ENCODE results near the gene CPAMD8.
"Not testable (repeated sequence)": the region's sequence is repeated elsewhere in the genome, so short reads cannot be mapped to it uniquely, and the experiment has no call there.

The CPAMD8 gene

DNA sequence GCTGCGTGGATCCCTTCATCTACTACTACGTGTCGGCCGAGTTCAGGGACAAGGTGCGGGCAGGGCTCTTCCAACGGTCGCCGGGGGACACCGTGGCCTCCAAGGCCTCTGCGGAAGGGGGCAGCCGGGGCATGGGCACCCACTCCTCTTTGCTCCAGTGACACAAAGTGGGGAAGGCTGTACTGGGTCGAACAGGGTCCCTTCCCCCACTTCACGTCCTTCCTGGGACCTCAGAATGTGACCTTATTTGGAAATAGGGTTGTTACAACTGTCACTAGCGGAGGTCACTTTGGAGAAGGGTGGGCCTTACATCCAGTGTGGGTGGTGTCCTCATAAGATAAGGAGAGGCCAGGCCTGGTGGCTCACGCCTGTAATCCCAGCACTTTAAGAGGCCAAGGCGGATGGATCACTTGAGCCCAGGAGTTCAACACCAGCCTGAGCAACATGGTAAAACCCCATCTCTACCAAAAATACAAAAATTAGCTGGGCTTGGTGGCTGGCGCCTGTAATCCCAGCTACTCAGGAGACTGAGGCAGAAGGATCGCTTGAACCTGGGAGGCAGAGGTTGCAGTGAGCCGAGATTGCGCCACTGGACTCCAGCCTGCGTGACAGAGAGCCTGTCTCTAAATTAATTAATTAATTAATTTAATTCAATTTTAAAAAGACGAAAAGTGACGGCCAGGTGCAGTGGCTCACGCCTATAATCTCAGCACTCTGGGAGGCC lies 136.0 kb downstream of the CPAMD8 start:
- no peak for DNase-seq

DNA sequence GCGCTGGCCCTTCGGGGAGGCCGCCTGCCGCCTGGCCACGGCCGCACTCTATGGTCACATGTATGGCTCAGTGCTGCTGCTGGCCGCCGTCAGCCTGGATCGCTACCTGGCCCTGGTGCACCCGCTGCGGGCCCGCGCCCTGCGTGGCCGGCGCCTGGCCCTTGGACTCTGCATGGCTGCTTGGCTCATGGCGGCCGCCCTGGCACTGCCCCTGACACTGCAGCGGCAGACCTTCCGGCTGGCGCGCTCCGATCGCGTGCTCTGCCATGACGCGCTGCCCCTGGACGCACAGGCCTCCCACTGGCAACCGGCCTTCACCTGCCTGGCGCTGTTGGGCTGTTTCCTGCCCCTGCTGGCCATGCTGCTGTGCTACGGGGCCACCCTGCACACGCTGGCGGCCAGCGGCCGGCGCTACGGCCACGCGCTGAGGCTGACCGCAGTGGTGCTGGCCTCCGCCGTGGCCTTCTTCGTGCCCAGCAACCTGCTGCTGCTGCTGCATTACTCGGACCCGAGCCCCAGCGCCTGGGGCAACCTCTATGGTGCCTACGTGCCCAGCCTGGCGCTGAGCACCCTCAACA lies 136.6 kb downstream of the CPAMD8 start:
- no peak for DNase-seq

DNA sequence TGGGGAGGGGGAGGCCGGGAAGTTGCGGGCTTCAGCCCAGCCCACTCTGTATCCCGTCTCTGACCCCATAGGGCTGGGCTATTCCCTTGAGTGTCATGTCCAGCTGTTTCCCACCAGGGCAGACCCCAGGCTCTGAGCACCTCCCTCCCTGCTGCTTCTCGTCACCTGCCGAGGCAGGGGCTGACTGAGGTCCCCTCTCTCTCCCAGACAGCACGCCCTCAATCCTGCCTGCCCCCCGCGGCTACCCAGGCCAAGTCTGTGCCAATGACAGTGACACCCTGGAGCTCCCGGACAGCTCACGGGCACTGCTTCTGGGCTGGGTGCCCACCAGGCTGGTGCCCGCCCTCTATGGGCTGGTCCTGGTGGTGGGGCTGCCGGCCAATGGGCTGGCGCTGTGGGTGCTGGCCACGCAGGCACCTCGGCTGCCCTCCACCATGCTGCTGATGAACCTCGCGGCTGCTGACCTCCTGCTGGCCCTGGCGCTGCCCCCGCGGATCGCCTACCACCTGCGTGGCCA lies 137.2 kb downstream of the CPAMD8 start:
- DNase-seq, result no peak

DNA sequence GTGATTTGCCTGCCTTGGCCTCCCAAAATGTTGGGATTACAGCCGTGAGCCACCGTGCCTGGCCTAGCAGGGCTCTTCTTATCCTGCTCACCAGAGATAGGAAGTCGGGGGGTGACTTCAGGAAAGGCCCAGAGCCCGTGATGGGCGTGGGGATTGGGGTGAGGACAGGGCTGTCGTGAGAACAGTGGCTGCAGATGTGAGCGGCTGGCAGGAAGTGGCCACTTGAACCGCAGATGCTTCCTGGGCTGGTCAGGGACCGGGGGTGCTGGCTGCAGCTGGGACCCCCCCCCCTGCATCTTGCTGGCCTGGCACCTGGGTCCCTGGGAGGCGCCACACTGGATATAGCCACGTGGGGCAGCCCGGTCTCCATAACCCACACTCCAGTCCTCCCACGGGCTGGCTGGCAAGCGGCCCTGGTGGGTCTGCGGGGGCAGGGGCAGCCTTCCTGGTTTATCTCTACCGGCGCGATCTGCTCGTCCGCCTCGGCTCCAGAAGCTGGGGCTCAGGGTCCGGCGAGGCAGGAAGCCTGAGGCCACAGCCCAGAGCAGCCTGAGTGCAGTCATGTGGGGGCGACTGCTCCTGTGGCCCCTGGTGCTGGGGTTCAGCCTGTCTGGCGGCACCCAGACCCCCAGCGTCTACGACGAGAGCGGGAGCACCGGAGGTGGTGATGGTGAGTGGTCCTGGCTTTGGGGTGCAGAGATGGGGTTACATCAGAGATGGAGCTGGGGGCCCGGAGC lies 137.8 kb downstream of the CPAMD8 start, which contains the start of gene F2RL3:
Gene F2RL3, plus strand, starts transcription at position 371 of the 737 bp plus-strand sequence. Its CDS starts 191 bp downstream, at position 562.
- DNase-seq, result no peak

DNA sequence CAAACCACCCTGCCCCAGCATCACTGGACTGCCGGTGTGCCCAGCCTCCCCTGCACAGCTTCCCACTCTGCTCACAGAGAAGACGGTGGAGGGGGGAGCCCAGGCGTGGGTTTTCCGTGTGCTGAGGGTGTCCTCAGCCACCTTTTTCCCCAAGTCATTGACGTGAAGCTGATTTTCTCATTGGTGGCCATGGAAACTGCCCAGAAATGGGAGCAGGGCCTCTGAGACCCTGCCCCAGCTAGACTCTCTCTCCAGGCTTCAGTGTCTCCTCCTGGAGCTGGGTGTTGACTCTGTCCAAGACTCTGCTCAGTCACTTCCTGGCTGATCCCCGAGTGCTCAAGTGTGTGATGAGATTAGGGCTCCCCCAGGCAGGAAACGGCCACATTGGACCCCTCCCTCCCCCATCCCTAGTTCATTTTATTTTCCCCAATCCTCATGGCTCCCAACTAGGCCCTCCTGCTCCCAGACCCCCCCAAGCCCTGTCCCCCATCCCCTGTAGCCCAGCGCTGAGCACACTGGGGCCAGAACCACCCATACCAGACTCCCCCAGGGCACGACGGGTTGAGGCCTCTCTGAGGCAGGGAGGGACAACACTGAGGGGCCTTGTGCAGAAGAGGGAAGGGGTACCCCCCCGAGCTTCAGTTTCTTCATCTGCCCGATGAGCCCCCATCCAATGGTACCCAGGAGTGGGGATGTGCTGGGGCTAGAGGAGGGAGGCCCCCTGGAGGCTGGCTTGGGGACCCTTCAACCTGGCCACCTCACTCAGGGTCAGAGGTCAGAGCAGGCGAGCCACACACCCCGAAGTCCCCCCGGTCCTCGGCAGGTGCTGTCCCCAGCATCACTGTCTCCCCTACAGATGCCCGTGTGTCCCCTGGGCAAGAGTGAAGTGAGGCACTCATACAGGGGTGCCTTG lies 139.0 kb downstream of the CPAMD8 start:
- no peak for DNase-seq

DNA sequence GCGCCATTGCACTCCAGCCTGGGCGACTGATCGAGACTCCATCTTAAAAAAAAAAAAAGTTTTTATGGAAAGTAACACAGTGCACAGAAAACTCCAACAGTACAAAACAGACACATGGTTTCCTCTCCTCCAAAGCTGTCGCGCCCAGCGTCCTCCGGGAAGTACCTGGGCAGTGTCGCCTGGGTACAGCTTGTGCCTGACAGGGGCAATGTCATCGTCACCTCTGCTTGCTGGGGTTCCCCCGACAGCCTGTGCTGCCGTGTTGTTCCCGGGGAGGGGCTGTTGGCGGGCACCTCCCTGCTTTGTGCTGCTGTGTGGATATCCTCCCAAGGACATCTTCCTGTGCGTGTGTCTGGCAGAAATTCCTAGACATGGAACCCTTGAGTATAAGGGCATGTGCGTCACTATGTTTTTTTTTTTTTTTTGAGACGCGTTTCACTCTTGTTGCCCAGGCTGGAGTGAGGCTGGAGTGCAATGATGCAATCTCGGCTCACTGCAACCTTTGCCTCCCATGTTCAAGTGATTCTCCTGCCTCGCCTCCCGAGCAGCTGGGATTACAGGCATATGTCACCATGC lies 140.2 kb downstream of the CPAMD8 start:
- DNase-seq, result no peak

DNA sequence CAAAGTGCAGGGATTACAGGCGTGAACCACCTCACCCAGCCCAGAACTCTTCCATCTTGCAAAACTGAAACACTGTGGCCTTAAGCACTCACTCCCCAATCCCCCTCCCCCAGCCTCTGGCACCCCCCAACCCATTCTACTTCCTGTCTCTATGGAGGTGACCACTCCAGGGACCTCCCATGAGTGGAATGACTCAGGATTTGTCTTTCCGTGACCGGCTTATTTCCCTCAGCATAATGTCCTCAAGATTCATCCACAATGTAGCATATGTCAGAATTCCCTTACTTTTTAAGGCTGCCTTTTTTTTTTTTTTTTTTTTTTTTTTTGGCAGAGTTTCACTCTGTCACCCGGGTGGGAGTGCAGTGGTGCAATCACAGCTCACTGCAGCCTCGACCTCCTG lies 141.4 kb downstream of the CPAMD8 start:
- no peak for DNase-seq

DNA sequence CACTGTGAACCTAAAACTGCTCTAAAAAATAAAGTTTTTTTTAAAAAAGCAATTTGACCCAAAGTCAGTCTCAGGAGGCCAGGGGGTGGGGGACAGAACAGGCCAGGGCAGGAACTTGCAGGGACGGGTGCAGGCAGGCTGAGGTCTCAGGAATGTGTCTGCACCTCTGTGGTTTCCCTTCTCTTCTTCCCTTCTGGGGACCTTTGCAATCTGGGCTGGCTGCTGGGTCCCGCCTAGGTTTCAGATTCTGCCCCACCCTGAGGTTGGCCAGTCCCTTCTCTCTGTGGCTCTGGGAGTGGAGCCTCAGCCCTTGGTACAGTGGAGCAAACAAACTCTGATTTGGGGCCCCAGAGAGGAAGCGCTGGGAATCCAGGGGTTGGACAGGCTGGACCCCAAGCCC lies 143.1 kb downstream of the CPAMD8 start:
- no peak for DNase-seq

DNA sequence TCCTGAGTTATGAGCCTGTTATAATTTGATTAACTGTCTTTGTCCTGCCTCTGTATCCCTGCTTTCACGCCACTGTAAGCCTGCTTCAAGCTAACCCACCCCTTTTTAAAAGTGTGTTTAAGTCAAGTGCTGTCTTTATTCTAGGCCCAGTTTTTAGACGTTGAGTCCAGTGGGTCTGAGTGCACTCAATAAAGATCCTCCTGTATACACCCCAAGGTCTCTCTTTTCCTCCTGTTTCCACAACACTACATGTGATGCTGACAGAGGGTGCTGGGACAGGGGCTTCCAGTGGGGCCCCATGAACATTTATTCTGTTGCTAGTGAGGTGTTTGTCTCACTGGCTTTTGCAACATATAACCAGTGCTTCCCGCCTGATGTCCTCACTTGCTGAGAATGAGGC lies 144.5 kb downstream of the CPAMD8 start:
- DNase-seq, result no peak

DNA sequence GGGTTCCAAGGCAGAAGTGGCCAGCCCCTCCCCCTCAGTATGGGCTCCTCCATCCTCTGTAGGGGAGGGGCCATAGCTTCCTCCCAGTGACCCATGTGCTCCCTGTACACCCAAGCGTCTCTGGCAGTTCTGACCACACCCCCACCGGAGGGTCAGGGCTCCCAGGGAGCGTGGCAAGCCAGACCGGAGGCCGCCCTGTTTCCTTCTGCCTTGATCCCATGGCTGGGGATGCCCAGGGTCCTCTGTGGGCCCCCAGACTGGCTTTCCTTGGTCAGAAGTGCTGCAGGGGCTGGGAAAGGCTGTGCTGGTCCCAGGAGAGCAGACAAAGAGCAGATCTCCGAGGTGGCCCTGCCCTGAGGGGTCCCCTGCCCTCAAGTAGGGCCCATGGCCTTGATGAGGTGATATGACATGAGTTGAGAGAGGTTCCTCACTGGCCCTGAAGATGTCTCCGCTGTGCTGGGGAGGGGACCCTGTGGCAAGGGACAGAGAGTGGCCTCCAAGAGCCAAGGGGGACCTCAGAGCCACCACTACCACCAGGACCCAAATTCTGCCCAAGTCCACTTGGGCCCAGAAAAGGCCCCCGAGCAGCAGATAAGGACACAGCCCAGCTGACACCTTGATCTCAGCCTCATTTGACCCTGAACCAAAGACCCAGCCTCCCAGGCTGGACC lies 145.6 kb downstream of the CPAMD8 start:
- DNase-seq, result no peak

DNA sequence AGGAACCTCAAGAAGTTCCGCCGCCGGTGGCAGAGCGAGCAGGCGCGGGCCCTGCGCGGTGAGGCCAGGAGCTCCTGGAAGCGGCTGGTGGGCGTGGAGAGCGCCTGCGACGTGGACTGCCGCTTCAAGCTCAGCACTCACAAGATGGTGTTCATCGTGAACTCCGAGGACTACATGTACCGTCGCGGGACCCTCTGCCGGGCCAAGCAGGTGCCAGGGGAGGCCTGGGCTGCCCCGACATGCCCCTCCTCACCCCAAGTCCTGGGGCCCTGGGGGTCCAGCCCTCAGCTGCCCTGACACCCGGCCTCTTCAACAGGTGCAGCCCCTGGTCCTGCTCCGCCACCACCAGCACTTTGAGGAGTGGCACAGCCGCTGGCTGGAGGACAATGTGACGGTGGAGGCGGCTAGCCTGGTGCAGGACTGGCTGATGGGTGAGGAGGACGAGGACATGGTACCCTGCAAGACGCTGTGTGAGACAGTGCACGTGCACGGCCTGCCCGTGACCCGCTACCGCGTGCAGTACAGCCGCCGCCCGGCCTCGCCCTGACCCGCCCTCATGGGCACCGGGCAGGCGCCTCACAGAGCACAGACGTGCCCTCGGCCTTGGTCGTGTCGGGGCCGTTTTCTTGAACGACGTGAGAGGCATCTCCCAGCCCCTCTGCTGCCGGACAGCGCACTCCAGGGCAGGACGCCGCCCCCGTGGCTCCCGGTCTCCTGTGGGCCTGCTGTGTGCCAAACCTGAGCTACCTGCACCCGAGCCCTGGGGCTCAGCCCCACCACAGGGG lies 148.2 kb downstream of the CPAMD8 start:
- no peak for DNase-seq

DNA sequence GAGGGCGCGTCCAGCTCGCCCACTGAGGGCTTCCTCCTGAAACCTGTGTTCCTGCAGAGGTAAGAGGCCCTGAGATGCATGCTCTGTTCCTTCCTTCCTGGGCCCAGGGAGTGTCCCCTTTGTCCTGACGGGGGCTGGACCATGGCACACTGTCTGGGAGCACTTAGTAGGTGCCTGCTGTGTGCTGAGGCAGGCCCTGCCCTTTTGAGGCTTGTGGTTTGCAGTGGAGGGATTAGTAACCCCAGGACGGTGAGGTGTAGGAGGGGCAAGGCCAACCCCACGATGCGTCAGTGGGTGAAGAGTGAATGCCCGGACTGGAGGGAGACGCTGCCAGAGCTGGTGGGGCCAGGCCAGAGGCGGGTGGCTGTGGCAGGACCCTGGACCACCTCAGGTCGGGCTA lies 149.0 kb downstream of the CPAMD8 start:
- no peak for DNase-seq

DNA sequence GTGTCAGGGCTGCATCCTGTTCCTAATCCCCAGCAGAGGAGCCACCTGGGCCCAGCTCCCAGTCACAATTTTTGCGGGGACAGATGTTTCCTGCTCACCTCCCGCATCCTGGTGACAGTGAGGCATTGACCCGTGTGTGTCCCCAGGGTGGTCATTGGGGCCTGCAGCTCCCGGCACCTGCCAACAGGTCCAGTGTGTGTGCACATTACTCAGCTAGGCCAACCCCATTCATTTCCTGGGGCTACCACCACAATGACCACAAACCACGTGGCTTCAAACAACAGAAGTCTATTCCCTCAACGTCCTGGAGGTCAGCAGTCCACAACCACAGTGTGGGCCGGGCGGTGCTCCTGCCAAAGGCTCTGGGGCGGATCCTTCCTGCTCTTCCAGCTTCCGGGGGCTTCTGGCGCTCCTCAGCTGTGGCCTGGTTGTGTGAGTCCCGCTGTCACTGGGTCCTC lies 149.7 kb downstream of the CPAMD8 start:
- DNase-seq, result no peak

DNA sequence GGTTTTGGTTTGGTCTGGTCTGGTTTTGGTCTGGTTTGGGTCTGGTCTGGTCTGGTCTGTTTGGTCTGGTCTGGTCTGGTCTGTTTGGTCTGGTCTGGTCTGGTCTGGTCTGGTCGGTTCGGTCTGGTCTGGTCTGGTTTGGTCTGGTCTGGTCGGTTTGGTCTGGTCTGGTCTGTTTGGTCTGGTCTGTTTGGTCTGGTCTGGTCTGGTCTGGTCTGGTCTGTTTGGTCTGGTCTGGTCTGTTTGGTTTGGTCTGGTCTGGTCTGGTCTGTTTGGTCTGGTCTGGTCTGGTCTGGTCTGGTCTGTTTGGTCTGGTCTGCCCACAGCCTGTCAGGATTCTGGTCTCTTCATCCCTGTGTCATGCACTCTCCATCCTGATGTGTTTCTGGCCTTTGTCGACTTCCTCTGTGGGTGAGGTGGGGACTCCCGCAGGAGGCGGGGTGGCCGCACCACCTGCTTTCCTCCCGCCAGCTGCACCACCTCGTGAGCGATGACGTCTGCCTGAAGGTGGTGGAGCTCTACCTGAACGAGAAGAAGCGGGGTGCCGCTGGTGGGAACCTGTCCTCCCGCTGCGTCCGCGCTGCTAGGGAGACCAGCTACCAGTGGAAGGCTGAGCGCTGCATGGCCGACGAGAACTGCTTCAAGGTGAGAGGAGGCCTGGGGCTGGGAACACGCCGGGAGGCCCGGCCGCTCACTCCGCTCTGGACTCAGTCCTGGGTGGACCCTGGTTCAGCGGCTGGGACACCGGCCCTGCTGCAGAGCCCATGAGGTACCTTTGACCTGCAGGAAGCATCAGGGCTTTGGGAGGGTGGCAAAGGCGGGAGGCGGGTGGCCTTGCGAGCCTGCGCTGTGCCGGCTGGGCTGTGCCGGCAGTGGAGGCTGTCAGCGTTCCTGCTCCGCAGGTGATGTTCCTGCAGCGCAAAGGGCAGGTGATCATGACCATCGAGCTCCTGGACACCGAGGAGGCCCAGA lies 150.7 kb downstream of the CPAMD8 start:
- DNase-seq, result no peak

DNA sequence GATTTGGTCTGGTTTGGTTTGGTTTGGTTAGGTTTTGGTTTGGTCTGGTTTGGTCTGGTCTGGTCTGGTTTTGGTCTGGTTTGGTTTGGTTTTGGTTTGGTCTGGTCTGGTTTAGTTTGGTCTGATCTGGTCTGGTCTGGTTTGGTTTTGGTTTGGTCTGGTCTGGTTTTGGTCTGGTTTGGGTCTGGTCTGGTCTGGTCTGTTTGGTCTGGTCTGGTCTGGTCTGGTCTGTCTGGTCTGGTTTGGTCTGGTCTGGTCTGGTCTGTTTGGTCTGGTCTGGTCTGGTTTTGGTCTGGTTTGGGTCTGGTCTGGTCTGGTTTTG lies 151.7 kb downstream of the CPAMD8 start:
- DNase-seq, result not testable (repeated sequence)

DNA sequence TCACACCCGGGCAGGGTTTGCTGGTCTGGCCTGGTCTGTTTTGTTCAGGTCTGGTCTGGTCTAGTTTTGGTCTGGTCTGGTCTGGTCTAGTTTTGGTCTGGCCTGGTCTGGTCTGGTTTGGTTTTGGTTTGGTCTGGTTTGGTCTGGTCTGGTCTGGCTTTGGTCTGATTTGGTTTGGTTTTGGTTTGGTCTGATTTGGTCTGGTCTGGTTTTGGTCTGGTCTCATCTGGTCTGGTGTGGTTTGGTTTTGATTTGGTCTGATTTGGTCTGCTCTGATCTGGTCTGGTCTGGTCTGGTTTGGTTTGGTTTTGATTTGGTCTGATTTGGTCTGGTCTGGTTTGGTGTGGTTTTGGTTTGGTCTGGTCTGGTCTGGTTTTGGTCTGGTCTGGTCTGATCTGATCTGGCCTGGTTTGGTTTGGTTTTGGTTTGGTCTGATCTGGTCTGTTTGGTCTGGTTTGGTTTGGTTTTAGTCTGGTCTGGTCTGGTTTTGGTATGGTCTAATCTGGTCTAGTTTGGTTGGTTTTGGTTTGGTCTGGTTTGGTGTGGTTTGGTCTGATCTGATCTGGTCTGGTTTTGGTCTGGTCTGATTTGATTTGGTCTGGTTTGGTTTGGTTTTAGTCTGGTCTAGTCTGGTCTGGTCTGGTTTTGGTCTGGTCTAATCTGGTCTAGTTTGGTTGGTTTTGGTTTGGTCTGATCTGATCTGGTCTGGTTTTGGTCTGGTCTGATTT lies 152.2 kb downstream of the CPAMD8 start:
- DNase-seq, result no peak

DNA sequence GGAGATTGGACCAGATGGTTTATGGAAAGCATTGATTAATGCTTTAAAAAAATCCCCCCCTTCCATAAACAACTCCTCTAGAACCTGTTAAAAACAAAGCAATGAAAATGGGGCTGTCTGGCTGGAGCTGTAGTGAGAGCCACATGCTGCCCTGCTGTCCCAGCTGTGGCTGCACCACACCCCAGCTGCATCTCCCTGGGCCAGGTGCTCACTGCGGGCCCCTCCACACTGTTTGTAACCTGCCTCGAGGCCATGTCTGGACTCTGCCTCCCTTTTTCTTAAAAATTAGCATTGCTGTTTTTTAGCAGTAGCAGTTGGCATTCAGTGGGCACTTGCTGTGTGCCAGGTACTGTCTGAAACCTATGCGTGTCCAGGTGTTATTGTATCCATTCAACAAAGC lies 153.0 kb downstream of the CPAMD8 start:
- DNase-seq, result no peak

DNA sequence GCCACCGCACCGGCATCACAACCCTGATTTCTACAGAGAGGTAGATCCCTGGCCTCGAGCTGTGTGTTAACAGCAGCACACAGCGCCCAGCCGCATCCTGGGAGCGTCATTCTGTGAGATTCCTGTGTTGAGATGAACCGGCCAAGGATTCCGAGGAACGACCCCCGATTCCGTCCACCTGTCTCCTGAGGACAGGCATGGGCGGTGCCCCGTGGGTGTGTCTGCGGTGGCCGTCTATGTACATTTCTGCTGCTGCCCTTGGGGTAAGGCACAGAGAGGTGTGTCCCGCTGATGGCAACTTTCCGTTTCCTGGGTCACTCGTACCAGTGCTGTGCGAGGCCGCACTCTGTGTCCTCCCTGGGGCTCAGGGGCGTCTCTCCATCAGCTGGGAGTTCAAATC lies 153.9 kb downstream of the CPAMD8 start:
- no peak for DNase-seq

DNA sequence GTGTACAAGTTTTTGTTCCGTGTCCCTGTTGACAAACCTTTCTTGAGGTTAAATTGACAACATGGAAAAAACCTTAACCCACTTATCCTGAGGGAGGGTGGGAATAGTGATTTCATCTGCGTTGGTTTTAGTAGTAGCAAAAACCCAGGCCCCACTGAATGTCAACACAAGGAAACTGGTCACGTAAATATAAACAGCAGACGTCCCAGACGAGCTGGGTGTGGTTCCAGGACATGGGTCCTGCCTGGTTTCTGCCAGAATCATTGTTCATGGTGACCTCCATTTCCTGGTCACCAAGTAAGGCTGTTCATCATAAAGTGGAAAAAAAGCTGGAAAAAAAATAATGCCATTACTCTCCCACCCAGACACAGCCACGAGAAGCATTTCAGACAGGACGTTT lies 154.7 kb downstream of the CPAMD8 start:
- DNase-seq, result no peak
